Left forelimb (tissue), 1 donor: ENCODE measurements around the gene MAP4K3.
"Not testable (repeated sequence)": the region's sequence is repeated elsewhere in the genome, so short reads cannot be mapped to it uniquely, and the experiment has no call there.

Experiments used
- DNase-seq: peaks from one replicate; pipeline ENCODE4 v3.0.0-alpha.2; 2018; ENCODE audit warnings: low spot score

The MAP4K3 gene

GRCh38 chr2:39408351-39409136 is 28.5 kb downstream of the MAP4K3 start:
- no peak for DNase-seq

GRCh38 chr2:39407516-39408296 is 29.4 kb downstream of the MAP4K3 start:
- no peak for DNase-seq

- no peak for DNase-seq
These were observed 31.7 kb downstream of the MAP4K3 start for GRCh38 chr2:39405364-39405763.

- no peak for DNase-seq
These were observed 33.8 kb downstream of the MAP4K3 start for GRCh38 chr2:39403311-39403710.

GRCh38 chr2:39401319-39401718 is 35.8 kb downstream of the MAP4K3 start:
- no peak for DNase-seq

- DNase-seq, result no peak
These were observed 37.5 kb downstream of the MAP4K3 start for GRCh38 chr2:39399570-39399969.

- DNase-seq, result no peak
These were observed 41.8 kb downstream of the MAP4K3 start for GRCh38 chr2:39395313-39395712.

GRCh38 chr2:39394516-39394961 is 42.5 kb downstream of the MAP4K3 start:
- DNase-seq, result no peak

- DNase-seq, result no peak
These were observed 44.4 kb downstream of the MAP4K3 start for GRCh38 chr2:39392672-39393071.

- DNase-seq, result no peak
These were observed 46.9 kb downstream of the MAP4K3 start for GRCh38 chr2:39390216-39390615.

GRCh38 chr2:39386064-39386463 is 51.0 kb downstream of the MAP4K3 start:
- DNase-seq, result no peak

GRCh38 chr2:39385172-39385571 is 51.9 kb downstream of the MAP4K3 start:
- no peak for DNase-seq

GRCh38 chr2:39384071-39384470 is 53.0 kb downstream of the MAP4K3 start:
- not testable (repeated sequence) for DNase-seq

- DNase-seq, result no peak
These were observed 53.9 kb downstream of the MAP4K3 start for GRCh38 chr2:39383146-39383545.

- DNase-seq, result no peak
These were observed 55.4 kb downstream of the MAP4K3 start for GRCh38 chr2:39381653-39382052.

- no peak for DNase-seq
These were observed 56.4 kb downstream of the MAP4K3 start for GRCh38 chr2:39380525-39381150.

- DNase-seq, result no peak
These were observed 57.2 kb downstream of the MAP4K3 start for GRCh38 chr2:39379643-39380524.

- DNase-seq, result no peak
These were observed 58.1 kb downstream of the MAP4K3 start for GRCh38 chr2:39378968-39379367.

- no peak for DNase-seq
These were observed 59.7 kb downstream of the MAP4K3 start for GRCh38 chr2:39377226-39377939.

- no peak for DNase-seq
These were observed 61.2 kb downstream of the MAP4K3 start for GRCh38 chr2:39375917-39376316.

- DNase-seq, result no peak
These were observed 63.8 kb downstream of the MAP4K3 start for GRCh38 chr2:39373181-39373802.
